Measurements from ENCODE around the gene KAZN. TPM values are rescaled to one million over a fixed set of nuclear protein-coding genes. Genes with fewer than 3 reads are reported as not detected.

The KAZN gene
- total RNA-seq, 2 donors from 2014 or later = 3.4 to 12.2 TPM

- WGBS, 2 donors = 93 to 96% methylated on average over 8 to 9 of the region's 9 CpGs
- no peaks in the 10 kb centered on the region for H3K27me3 ChIP-seq
- no peak for DNase-seq
- intact Hi-C loops (cut with DNase I) = no loop called here
- no peak overlapping the region for H3K4me3 ChIP-seq
- no peak for TF ChIP-seq POLR2A (IDR thresholded peaks at IDR 0.05)
- TF ChIP-seq, protein P1, sequence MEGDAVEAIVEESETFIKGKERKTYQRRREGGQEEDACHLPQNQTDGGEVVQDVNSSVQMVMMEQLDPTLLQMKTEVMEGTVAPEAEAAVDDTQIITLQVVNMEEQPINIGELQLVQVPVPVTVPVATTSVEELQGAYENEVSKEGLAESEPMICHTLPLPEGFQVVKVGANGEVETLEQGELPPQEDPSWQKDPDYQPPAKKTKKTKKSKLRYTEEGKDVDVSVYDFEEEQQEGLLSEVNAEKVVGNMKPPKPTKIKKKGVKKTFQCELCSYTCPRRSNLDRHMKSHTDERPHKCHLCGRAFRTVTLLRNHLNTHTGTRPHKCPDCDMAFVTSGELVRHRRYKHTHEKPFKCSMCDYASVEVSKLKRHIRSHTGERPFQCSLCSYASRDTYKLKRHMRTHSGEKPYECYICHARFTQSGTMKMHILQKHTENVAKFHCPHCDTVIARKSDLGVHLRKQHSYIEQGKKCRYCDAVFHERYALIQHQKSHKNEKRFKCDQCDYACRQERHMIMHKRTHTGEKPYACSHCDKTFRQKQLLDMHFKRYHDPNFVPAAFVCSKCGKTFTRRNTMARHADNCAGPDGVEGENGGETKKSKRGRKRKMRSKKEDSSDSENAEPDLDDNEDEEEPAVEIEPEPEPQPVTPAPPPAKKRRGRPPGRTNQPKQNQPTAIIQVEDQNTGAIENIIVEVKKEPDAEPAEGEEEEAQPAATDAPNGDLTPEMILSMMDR (IDR thresholded peaks at IDR 0.05) = no peak
- no peak for ATAC-seq
- H3K27ac ChIP-seq = no peak overlapping the region
- no peaks in the 10 kb centered on the region for H3K9me3 ChIP-seq
- no peaks in the 10 kb centered on the region for H3K36me3 ChIP-seq (replicated peaks in 1 of 2; ENCODE audit: insufficient read depth in 1 of 2, low read depth in 2 of 2)
- H3K4me1 ChIP-seq = no peaks in the 10 kb centered on the region
These were observed 478.3 kb downstream of the KAZN start for GRCh38 chr1:15076807-15077206.

DNA sequence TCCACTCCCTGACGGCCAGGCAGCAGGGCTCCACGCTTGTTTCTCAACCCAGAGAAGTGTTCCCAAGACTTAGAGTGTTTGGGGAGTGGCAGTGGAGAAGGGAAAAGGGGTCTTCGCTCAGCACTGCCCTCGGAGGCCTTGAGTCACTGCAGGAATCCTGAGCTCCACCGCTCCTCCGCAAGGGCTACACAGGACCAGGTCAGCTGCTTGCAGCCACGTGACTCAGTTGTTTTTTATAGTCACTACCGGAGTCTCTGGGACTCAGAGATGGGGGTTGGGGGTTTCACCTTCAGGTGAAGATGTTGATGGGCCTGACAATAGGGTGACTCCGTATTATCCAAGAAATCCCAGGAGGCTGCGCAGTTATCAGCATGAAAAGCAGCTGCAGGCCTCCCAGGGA lies 478.9 kb downstream of the KAZN start:
- no peak for ATAC-seq
- no peak for DNase-seq
- Histone ChIP-seq H3K4me1 (no peaks in the 10 kb centered on the region), H3K36me3 (replicated peaks in 1 of 2; ENCODE audit: insufficient read depth in 1 of 2, low read depth in 2 of 2) (no peaks in the 10 kb centered on the region), H3K27ac (no peak overlapping the region), H3K4me3 (no peak overlapping the region), H3K27me3 (no peaks in the 10 kb centered on the region), H3K9me3 (no peaks in the 10 kb centered on the region)
- 82 to 90% methylated on average over 9 to 10 of the region's 10 CpGs for WGBS, 2 donors
- intact Hi-C loops (cut with DNase I) = no loop called here
- no peak for TF ChIP-seq POLR2A (IDR thresholded peaks at IDR 0.05)
- TF ChIP-seq, protein P1 (IDR thresholded peaks at IDR 0.05) = no peak

- H3K4me3 ChIP-seq = no peak overlapping the region
- 81 to 91% methylated on average over 10 of the region's 10 CpGs for WGBS, 2 donors
- no peaks in the 10 kb centered on the region for H3K9me3 ChIP-seq
- no peaks in the 10 kb centered on the region for H3K36me3 ChIP-seq (replicated peaks in 1 of 2; ENCODE audit: insufficient read depth in 1 of 2, low read depth in 2 of 2)
- ATAC-seq = no peak
- H3K4me1 ChIP-seq = no peaks in the 10 kb centered on the region
- H3K27ac ChIP-seq = no peak overlapping the region
- TF ChIP-seq POLR2A (IDR thresholded peaks at IDR 0.05) = no peak
- TF ChIP-seq, protein P1 (IDR thresholded peaks at IDR 0.05) = no peak
- H3K27me3 ChIP-seq = no peaks in the 10 kb centered on the region
- DNase-seq = no peak
- intact Hi-C loops (cut with DNase I) = no loop called here
These were observed 482.0 kb downstream of the KAZN start for GRCh38 chr1:15080328-15081007.

DNA sequence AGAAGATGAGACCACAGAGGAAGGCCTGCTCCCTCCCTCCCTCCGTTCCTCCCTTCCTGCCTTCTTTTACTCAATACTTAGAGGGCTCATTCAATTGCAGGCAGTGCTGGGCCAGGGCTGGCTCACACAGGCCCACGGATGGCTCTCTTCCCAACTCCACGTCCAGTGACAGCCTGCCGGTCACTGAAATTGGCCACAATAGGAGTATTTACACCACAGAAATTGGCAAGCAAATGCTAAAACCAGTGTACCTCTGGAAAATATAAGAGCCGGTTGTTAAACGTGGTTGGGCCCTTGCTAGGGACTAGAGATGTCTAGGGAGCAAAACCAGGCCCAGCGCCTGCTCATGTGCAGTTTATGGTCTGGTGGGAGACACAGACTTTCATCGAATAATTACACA lies 482.6 kb downstream of the KAZN start:
- intact Hi-C loops (cut with DNase I) = no loop called here
- H3K4me3 ChIP-seq = no peak overlapping the region
- H3K4me1 ChIP-seq = no peaks in the 10 kb centered on the region
- H3K27ac ChIP-seq = no peak overlapping the region
- H3K36me3 ChIP-seq (replicated peaks in 1 of 2; ENCODE audit: insufficient read depth in 1 of 2, low read depth in 2 of 2) = no peaks in the 10 kb centered on the region
- no peak for DNase-seq
- H3K27me3 ChIP-seq = no peaks in the 10 kb centered on the region
- WGBS, 2 donors = 70 to 71% methylated on average over 8 of the region's 8 CpGs
- no peaks in the 10 kb centered on the region for H3K9me3 ChIP-seq
- no peak for ATAC-seq
- TF ChIP-seq, protein P1 (IDR thresholded peaks at IDR 0.05) = no peak
- TF ChIP-seq POLR2A (IDR thresholded peaks at IDR 0.05) = no peak

GRCh38 chr1:15083578-15083977 lies 485.1 kb downstream of the KAZN start:
- Histone ChIP-seq H3K36me3 (replicated peaks in 1 of 2; ENCODE audit: insufficient read depth in 1 of 2, low read depth in 2 of 2) (no peaks in the 10 kb centered on the region), H3K27me3 (no peaks in the 10 kb centered on the region), H3K4me3 (no peak overlapping the region), H3K9me3 (no peaks in the 10 kb centered on the region), H3K4me1 (no peaks in the 10 kb centered on the region), H3K27ac (no peak overlapping the region)
- ATAC-seq (no peak), DNase-seq (no peak)
- WGBS, 2 donors = 88 to 99% methylated on average over 6 to 7 of the region's 7 CpGs
- intact Hi-C loops (cut with DNase I) = no loop called here
- no peak for TF ChIP-seq POLR2A (IDR thresholded peaks at IDR 0.05)
- TF ChIP-seq, protein P1 (IDR thresholded peaks at IDR 0.05) = no peak

Measured in body of pancreas (tissue), 4 donors.